NCI-H446 treated with DMSO at 0.1 percent for 48 hours (cell line): Measurements from ENCODE around the gene TMEM31.

Experiments
- DNase-seq: peaks from one replicate; lab custom pipeline; 2025; lab: John Stamatoyannopoulos, UW

TMEM31 gene, protein sequence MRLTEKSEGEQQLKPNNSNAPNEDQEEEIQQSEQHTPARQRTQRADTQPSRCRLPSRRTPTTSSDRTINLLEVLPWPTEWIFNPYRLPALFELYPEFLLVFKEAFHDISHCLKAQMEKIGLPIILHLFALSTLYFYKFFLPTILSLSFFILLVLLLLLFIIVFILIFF

DNA sequence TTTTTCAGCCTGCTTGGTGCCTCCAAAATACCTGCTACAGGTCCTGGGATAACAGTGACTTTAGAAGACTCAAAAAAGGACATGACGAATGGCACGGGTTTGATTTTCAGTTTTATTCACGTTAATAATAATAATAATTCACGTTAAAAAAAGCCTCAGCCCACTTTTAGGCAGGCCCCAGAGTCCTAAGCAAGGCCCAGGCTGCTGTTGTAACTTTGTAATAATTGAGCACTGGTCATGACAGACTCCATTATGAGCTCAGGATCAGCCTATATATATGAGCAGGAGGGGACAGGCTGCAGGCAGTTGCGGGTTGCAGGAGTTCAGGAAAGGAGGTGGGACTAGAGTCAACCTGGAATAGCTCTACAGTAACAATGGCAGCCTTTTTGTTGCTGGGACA, at the start of gene TMEM31:
TSS of gene TMEM31 (plus strand) at position 301 of the 400 bp plus-strand sequence. CDS start 1,350 bp downstream, outside the sequence.
- no peak for DNase-seq

DNA sequence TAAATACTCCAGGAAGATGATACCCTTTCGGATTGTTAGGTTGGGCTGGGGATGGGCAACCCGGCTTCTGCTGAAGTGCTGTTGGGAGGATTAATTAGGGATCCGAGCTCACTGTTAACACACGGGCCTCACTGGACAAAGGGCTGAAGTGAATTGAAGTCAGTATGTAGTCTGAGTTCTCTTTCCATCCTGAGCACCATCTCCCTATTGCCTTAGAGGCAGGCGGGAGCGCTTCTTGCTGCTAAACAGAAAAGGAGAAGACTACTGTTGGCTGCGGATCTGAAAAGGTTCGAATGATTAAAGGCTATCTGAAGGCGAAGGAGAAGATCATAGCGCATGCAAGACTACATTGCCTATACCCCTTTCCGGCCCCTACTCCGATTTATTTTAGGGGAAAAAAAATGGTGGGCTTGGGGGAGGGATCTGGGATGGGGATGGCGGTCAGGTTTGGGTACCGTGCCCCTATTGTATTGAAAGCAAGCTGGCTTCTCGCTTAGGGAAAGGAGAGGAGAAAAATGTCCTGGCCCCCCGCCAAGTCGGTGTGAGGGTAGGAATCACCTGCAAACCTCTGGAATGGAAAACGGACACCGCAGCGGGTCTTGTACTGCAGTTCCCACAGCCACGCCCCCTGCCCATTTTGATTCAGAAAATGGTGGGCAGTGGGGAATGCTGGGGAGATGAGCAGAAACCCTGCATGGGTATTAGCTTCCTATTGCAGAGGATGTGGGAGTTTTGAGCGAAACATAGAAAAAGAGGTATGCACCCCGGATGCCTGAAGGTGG, 46.5 kb upstream of the TMEM31 start:
- no peak for DNase-seq

DNA sequence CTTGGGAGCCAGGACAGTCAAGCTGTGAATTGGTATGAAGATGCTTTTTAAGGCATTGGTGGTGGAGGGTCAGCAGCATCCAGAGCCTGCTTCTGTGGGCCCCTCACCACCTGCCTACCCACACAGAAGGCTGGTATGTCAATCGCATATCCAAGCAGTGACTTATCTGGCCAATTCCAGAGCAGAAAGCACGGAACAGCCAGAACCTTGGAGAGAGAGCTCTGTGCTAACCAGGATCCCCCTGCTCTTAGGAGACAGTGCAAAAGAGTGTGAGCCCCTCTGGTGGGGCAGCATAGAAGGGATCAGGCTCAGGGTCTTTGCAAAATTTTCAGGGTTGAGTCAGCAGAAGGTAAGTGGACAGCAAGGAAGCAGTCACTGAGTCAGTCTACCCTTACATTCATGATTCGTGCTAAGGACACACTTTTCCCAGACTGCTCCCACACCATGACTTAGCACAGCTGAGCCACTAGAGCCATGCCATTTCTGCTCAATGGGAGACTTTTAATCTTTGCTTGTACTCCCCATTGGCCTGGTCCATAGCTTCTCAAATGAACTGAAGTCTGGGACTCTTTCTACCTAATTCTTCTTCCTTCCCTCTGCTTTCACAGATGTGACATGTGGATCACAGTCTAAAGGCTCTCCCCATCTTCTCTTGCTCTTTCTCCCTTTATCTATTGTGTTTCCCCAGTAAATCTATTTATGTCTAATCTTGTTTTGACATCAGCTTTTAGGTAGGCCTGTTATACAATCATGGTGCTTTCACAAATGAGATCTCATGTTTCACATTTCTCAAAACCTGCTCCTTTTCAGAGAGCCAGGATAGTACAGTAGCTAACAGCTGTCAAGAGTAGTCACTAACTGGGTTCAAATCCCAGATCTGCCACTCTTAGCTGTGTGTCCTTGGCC, 44.3 kb upstream of the TMEM31 start:
- DNase-seq = no peak

DNA sequence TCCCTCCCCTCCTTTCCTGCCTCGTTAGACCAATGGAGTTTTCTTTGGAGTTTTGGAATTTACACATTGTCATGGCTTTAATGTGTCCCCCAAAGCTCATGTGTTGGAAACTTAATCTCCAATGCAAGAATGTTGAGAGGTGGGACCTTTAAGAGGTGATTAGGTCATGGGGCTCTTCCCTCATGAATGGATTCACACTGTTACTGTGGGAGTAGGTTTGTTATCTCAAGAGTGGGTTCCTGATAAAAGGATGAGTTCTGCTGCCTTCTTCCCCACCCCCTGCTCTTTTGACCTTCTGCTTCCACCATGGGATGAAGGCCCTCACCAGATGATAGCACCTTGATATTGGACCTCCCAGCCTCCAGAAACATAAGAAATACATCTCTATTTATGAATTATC, 41.0 kb upstream of the TMEM31 start:
- DNase-seq = no peak

DNA sequence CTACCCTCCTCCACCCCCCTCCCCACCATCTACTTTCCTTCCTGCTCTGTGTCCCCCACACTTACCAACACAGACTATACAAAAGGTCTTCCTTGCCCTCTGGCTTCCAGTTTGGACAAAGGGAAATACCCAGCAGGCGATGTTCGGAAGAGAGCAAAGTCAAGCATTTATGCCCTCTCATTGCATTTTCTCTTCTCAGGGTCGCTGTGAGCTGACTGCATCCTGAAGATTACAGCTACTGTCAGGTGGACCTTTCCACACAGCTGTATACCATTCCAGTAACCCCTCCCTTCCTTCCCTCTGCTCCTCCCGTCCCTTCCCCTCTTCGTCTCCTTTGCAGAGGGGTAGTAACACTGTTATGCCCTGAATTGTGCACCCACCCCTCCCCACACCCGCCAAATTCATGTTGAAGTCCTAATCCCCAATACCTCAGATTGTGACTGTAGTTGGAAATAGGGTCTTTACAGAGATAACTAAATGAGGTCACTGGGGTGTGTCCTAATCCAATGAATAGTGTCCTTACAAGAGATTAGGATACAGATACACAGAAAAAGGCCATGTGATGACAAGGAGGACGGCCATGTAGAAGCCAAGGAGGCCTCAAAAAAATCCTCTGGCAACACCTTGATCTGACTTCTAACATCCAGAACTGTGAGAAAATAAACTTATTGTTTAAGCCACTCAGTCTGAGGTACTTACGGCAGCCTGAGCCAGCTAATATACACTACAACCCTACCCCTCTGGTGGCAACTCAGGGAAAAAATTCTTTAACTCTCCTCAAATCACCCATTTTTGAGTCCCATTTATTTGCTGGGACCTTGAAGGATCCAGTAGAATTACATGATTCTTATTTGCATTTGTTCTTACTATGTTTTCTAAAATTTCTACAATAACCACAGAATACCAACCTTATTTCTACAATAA, 35.9 kb upstream of the TMEM31 start:
- DNase-seq = no peak

DNA sequence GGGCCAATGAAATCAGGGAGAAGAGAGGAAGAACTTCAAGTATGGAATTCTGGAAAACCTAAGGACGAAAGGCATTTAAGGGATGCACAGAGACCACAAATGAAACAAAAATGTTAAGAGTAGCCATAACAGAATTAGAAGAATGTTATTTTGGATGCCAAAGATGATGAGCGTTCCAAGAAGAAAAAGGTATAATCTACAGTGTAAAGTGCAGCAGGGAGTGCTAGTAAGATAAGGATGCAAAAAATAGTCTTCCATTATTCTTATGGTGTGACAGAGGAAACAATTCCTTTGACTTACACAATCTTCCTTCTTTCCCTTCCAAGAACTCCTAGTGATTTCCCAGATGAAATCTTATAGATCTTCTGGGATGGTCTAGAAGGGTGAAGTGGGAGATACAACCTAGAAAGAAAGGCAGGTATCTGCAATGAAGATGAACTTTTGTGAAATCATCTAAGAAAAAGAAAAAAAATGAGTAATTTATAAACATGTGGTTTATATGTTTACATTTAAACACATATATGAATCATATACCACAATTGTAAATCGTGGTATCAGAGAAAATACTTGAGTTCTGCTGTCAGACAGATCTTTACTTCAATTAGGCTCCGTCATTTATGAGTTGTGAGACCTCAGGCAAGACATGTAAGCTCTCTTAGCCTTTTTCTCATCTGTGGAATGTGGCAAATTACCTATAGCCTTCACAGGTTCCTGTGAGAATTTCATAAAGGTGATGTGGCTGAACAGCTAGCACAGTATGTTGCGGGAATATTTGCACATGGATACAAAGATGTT, 32.3 kb upstream of the TMEM31 start:
- no peak for DNase-seq

DNA sequence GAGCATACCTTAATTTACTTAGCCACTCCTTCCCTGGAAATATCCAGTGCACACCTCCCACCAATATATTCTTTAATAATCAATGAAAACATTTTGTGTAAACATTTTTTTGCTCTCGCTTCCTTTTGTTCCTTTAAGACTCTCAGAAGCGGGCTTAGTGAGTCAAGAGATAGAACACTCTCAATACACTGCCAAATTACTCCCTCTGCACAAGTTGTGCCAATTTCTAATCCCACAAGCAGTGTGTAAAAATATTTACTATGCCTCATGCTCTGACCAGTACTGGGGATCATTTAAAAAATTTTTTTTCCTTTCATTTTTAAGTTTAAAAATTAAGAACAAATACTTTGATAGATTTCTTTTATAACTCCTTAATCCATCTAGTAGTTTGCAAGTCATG, 29.3 kb upstream of the TMEM31 start:
- no peak for DNase-seq

DNA sequence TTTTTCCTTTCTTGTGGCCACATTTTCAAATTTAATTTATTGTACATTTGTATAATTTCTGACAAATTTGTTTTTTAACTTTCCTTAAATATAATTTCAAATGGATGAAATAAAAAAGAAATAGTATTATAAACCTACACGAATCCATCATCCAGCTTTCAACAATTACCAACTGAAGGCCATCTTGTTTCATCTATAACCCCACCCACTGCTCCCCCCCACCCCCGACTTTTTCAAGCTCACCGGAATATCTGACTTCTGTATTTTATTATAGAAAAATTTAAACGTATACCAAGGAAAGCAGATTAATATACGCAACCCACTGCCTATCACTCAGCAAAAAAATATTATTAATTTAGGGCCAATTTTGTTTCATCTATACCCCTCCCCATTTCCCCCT, 25.3 kb upstream of the TMEM31 start:
- DNase-seq = peak; percentile 4

DNA sequence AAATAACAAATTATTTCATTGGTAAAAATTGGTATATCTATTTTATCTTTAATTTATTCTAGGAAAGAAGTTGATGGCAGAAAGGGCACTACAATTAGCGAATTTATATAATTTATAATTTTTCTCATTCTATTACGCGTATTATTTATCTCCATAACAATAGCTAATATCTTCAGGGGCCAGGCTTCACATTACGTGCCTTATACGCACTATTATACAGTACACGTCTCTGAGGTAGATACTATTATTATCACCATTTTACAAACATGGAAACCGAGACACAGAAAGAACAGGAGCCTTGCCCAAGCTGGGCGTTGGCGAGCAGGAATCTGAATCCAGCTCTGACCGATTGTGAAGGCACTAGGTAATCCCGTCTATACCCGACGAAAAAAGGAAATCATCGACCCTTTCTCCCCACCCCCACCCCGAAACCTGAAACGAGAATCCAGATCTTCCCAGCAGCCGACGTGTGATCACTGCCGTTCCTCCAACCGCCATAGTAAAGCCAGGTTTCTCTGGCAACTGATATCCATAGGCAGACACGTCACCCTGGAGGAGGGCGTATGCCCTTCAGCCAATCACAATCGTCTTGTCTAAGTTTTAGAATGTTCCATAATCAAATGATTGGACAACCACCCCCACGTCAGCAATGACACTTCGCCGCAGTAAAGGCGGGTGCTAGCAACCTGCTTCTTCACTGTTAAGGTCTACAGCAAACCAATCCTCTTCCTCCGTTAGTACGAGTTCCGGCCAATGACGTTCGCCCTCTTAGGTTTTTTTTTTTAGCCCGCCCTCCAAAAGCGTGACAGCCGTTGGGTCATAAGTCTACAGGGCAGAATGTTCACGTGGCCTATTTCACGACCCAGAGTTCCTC, 24.3 kb upstream of the TMEM31 start, which contains the start of gene MORF4L2:
TSS of gene MORF4L2 (minus strand) at position 501 of the 874 bp plus-strand sequence. CDS start 9,672 bp downstream, outside the sequence.
- DNase-seq = peak; percentile 98

DNA sequence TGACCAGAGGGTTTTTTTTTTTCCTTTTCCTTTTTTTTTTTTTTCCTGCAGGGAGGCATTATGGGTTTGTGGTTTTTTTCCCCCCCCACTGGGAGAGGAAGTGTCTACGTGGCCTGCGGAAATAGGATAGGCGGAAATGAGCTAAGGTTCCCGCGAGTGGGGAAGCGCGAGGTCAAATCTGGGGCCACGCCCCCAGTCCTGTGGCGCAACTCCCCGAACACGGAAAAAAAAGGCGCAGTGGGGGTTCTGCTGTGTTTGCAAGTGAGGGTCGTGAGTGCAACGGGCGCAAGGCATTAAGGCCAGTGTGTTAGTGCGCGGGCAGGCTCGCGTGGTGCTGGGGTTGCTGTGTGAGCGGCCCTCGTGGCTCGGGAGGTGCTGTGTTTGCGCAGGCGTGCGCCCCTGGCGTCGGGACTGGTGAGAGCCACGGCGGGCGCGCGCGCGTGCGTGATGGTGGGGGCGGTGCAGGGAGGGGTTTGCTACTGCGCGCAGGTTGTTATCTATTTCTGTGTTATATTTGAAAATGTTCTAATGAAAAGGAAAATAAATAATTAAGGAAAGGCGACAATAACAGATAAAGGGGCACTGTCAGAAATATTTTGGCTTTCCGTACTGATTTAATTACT, 23.5 kb upstream of the TMEM31 start:
- peak; percentile 82 for DNase-seq

DNA sequence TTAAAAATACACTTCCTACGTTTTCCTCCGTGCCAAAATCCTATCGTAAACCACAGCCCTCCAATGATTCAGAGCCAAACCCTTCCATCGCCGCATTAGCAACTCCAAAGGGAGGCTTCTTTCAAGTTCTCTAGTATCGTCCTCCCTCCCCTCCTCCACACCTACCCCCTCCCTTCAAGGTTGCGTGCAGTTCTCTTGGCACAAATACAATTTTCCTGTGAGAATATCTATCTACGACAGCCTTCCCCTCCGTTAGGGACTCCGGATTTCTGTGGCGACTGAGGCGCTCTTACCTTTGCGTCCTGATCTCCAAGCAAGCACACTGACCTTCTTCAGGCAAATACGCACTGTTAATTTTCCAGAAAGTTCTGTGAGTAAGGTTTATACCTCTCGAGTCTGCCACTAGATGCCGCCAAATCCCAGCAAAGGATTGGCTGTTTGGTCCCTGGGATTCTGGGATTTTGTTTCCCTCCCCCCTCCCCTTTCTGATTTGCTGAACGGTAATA, 23.0 kb upstream of the TMEM31 start:
- DNase-seq = peak; percentile 52

DNA sequence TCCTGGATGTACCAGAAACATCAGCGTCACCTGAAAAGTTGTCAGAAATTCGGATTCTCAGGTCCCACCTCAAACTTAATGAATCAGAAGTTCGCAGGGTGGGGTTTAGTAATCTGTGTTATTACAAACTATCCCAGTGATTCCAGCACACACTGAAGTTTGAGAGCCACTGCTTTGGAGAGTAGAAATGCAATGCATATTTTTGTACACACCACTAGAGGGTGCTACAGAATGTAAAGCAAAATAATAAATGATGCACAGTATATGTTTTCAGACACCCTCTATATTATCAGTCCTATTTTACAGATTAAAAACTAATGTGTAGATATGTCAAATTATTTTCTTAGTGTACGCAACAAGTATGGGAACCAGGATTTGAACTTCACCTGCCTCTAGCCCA, 21.8 kb upstream of the TMEM31 start:
- DNase-seq = peak; percentile 25

DNA sequence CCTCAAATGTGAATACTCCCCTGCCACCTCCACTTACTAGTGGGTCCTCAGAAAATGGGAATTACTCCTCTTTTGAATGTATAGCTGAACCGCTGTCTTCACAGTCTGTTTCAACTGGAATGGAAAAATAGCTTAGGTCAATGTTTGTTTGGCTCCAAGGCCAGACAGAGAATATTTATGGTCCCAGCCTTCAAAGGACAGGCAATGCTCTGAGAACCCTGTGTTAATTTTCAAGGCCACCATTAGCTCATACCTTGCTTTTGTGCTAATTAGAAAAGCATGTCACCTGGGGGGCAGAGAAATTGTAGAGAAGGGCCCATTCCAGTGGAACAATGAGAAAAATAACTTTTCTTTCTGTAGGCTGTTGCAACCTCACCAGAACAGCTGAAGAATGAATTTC, 19.6 kb upstream of the TMEM31 start:
- no peak for DNase-seq

DNA sequence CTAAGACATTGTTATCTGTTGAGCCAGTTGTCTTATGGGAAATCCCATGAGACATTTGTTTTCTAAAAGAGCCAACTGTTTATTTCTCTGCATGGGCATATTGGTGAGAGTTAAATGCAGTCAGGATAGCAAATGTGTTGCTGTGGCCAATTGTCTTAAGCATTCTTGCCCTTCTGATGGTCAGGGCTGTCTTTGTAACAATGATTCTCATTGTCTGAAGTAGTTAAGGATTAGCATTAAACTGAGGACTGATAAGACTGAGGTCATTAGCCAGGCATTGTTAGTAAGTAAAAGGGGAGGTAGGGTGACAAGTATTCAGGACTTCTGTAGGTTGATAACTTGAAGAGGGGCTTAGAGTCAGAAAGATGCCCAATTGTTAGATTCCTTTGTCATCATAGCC, 13.0 kb upstream of the TMEM31 start:
- no peak for DNase-seq

DNA sequence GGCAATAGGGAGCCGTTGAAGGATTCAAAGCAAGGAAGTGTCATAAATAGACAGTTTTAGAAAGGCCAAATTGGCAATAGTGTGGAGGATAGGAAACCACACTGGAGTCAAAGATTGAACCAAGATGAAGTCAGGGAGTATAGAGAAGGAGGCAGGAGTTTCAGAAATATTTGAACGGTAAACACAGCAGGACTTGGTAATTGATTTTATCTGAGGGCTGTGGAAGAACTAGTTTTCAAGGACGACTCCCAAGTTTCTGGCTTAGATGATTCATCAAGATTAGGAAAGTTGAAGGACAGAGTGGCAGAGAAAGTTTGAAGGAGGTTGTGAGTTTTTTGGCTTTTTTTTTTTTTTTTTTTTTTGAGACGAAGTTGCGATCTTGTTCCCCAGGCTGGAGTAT, 11.5 kb upstream of the TMEM31 start:
- no peak for DNase-seq

DNA sequence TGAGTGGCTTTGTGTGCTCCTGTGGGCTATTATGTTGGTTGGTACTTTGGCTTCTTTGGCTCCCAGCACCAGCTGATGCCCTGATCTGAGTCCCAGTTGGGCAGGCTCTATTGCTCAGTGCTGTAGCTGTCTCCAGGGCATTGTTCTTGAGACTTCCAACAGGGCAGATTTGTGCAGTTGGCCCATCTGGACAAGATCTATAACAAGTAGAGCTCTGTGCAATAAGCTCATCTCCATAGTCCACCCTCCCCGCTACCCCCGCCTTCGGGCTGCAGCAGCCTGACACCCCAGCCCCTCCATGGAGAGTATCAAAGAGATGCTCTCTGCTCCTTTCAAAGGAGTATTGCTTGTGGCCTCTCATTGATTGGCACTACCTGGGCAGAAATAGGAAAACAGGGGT, 5.8 kb upstream of the TMEM31 start:
- no peak for DNase-seq

DNA sequence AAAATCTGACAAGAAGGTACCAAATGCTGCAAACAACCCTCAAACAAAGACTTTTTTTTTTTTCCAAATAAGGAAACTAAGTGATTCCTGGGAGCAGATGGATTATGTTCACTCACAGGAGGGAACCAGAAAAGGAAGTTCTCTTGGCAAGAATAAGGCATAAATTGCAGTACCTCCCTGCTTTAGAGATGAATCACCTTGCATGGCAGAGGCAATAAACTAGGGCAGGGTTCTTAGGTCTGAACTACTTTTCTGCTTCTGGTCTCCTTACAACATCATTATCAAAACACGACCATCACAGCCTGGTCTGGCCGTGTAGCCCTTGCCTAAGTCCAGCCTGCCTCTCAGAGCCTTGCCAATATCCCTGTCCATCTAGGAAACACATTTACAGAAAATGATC, 6.3 kb downstream of the TMEM31 start:
- DNase-seq = no peak

DNA sequence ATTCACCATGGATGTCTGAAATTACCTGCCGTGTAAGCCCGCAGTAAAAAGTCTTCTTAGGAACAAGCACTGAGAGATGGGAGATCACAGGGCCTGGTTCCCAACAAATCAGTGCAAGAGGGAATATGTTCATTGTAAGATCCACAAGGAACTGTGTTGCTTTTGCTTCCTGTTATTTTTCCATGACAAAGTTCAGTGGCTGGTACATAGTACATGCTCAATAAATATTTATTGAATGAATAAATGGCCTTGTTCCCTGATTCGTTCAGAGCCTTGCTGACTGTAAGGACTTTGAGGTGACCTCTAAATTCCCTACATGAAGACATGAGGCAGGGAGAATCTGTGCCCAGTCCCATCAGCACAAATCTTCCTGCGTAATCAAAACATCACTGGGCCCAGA, 7.4 kb downstream of the TMEM31 start:
- DNase-seq = no peak

DNA sequence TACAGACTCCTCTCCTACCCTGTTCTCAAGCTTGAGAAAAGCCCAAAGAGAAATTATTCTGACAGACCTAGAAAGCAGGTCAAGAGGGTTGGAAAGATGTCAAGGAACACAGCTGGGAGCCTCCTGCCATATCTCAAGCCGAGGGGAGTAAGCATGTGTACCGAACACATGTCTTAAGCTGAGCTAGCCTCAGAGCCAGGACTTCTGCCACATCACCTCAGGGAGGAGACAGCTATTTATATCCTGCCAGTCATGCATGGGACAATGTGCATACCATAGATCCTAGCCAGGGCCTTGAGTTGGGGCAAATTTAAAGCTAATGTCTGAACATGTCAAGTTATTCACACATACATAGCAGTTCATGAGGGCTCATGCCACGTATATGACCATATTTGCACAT, 11.8 kb downstream of the TMEM31 start:
- DNase-seq = no peak
